Spleen (tissue), 11 donors: ENCODE results near the gene SLC16A10. TPM values are rescaled to one million over a fixed set of nuclear protein-coding genes. Genes with fewer than 3 reads are reported as not detected.
"Not testable (repeated sequence)": the region's sequence is repeated elsewhere in the genome, so short reads cannot be mapped to it uniquely, and the experiment has no call there.

ENCODE experiments used
- DNase-seq: peaks from one replicate; pipeline ENCODE4 v3.0.0-alpha.2; 2020
- H3K27ac ChIP-seq, 8 donors: fragments of 200-600 bp; sonication (generic) in 7 of 8; 1 replicate in 4 of 8; 2 replicates in 4 of 8; pipeline versions ENCODE4 v1.5.0 to v1.8.0; 2016 to 2021; ENCODE audit warnings: inconsistent platforms in 4 of 8, mild to moderate bottlenecking in 4 of 8, moderate library complexity in 1 of 8
- H3K27me3 ChIP-seq, 7 donors: fragments of 200-600 bp; sonication (generic) in 6 of 7; replicated peaks in 1 of 7; 1 replicate in 4 of 7; 2 replicates in 3 of 7; pipeline versions ENCODE4 v1.5.0 to v1.8.0; 2016 to 2021; ENCODE audit warnings: inconsistent platforms in 3 of 7, mild to moderate bottlenecking in 1 of 7
- H3K36me3 ChIP-seq, 6 donors: fragments of 200-600 bp; sonication (generic) in 5 of 6; 1 replicate in 4 of 6; 2 replicates in 2 of 6; pipeline versions ENCODE4 v1.5.0 to v1.8.0; 2016 to 2021; ENCODE audit warnings: inconsistent platforms in 2 of 6
- H3K4me1 ChIP-seq, 6 donors: fragments of 200-600 bp; sonication (generic) in 5 of 6; 1 replicate in 3 of 6; 2 replicates in 3 of 6; pipeline versions ENCODE4 v1.5.0 to v1.8.0; 2016 to 2021; ENCODE audit warnings: inconsistent platforms in 3 of 6
- H3K4me3 ChIP-seq, 8 donors: fragments of 200-600 bp; sonication (generic) in 7 of 8; 1 replicate in 4 of 8; 2 replicates in 4 of 8; pipeline versions ENCODE4 v1.5.0 to v1.8.0; 2016 to 2021; ENCODE audit warnings: inconsistent platforms in 4 of 8, mild to moderate bottlenecking in 4 of 8, moderate library complexity in 2 of 8
- H3K9me3 ChIP-seq, 8 donors: fragments of 200-600 bp; sonication (generic) in 7 of 8; 1 replicate in 4 of 8; 2 replicates in 4 of 8; pipeline versions ENCODE4 v1.5.0 to v1.8.0; 2016 to 2021; ENCODE audit warnings: inconsistent platforms in 4 of 8
- CTCF ChIP-seq, 11 experiments: fragments of 200-600 bp in 7 of 11; fragments of 450-650 bp in 4 of 11; sonication (generic) in 4 of 11; IDR thresholded peaks in 8 of 11; conservative IDR thresholded peaks in 3 of 11; 1 replicate in 7 of 11; 2 replicates in 4 of 11; pipeline versions ENCODE4 v1.4.0 to v1.8.0; 2016 to 2021; ENCODE audit warnings: antibody characterized with exemption in 11 of 11, inconsistent platforms in 4 of 11, mild to moderate bottlenecking in 1 of 11
- POLR2A ChIP-seq, 3 donors: fragments of 450-650 bp; IDR thresholded peaks; one replicate each; pipeline ENCODE4 v1.5.1; 2017; ENCODE audit warnings: antibody characterized with exemption in 3 of 3, mild to moderate bottlenecking in 1 of 3
- POLR2AphosphoS5 ChIP-seq, 3 donors: sonication (generic); formaldehyde crosslinking; IDR thresholded peaks; one replicate each; pipeline ENCODE4 v1.5.1; 2017; ENCODE audit warnings: antibody characterized with exemption in 3 of 3
- WGBS, 5 donors: extraction: QIAGEN DNeasy Blood & Tissue Kit in 3 of 5; methylation state at CpG; one replicate each; pipeline versions ENCODE4 v1.1.5 to v1.1.7; 2013 to 2018; 5-methylcytosine and 5-hydroxymethylcytosine counted together
- intact Hi-C: fragments of 100-400 bp; cut with DNase I; formaldehyde crosslinking; loops from one replicate; pipeline ENCODE4 v1.15.0; 2023; ENCODE audit warnings: low total_unique reads
- polyA plus RNA-seq, 3 donors: library from polyadenylated mRNA; stranded (reverse); fragments of 200-250 nt; gene quantifications; one replicate each; pipeline ENCODE4 v1.2.1, GENCODE V29; 2013
- total RNA-seq, 7 donors: library from RNA; depleted of rRNA in 3 of 7; stranded (reverse); fragments of >200 nt in 3 of 7; fragmentation: NEBNext Ultra II Directional in 4 of 7; extraction: Animal tissue kit (Norgen Biotek cat#: 25700) in 4 of 7; gene quantifications; one replicate each; pipeline versions ENCODE4 v1.1.0 to v1.2.1, GENCODE V29; 2016 to 2021
- donor health status: healthy with polysubstance abuse.
- donor health status: DM: no; HTN: no; CAD: no; lungs with moderate emphysema.
- donor health status: DM: no; HTN: no; CAD: no.
- donor health status: Bipolar disorder and iron deficiency.
- donor health status: healthy.
- donor health status: DM: no; HTN: no; CAD: no.
- donor health status: DM: yes; HTN: yes; CAD: no.

Gene SLC16A10
- total and polyA plus RNA-seq, 10 donors: 0.24 to 19.9 (median 5.6) TPM

- peaks cover 4 to 25% (median 16%) of the 10 kb centered on the region in 6 donors for H3K4me1 ChIP-seq
- 69 to 85% (median 77%) methylated on average over 3 of the region's 3 CpGs for WGBS, 5 donors
- H3K36me3 ChIP-seq: no peaks in the 10 kb centered on the region
- peaks cover 0 to 27% (median 17%) of the 10 kb centered on the region in 7 donors for H3K27me3 ChIP-seq
- TF ChIP-seq POLR2A (IDR thresholded peaks at IDR 0.05) (no peak), CTCF (IDR thresholded peaks at IDR 0.05 in 8 of 11, conservative IDR thresholded peaks at IDR 0.05 in 3 of 11) (no peak), POLR2AphosphoS5 (IDR thresholded peaks at IDR 0.05) (no peak)
- no peaks in the 10 kb centered on the region for H3K9me3 ChIP-seq
- no peak overlapping the region for H3K27ac ChIP-seq
- H3K4me3 ChIP-seq: no peak overlapping the region
- no peak for DNase-seq
- intact Hi-C loops: no loop called here
Observed at GRCh38 chr6:111091987-111092386, 4.7 kb downstream of the SLC16A10 start.

- H3K27me3 ChIP-seq, H3K4me3 ChIP-seq, H3K4me1 ChIP-seq, H3K9me3 ChIP-seq, DNase-seq, H3K27ac ChIP-seq, H3K36me3 ChIP-seq, intact Hi-C loops: not testable (repeated sequence)
- WGBS, 5 donors: 88 to 100% (median 93%) methylated on average over 1 of the region's 1 CpG
Observed at GRCh38 chr6:111095488-111095887, 8.2 kb downstream of the SLC16A10 start.

DNA sequence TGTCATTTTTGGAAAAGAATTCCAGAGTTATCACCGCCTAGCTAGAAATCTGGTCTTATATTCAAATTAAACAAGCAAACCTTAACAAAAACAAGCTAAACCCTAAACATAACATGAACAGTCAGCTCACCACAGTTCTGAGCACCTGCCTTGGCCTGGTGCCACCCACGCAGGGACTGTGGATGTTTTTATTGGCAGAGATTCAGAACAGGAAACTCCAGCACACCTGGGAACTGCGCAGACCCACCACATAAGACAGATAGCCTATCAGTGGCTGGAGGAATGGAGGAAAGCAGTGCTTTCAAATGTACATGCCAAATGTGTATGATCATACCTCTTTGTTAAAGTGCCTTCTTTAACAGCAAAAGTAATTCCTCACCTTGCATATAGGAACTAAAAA, 8.9 kb downstream of the SLC16A10 start:
- no peaks in the 10 kb centered on the region for H3K36me3 ChIP-seq
- TF ChIP-seq POLR2A (IDR thresholded peaks at IDR 0.05) (no peak), CTCF (IDR thresholded peaks at IDR 0.05 in 8 of 11, conservative IDR thresholded peaks at IDR 0.05 in 3 of 11) (no peak), POLR2AphosphoS5 (IDR thresholded peaks at IDR 0.05) (no peak)
- WGBS, 5 donors: 47 to 69% (median 59%) methylated on average over 3 of the region's 3 CpGs
- peaks cover 0 to under 1% (median 0%) of the 10 kb centered on the region in 7 donors for H3K27me3 ChIP-seq
- intact Hi-C loops: no loop called here
- no peak for DNase-seq
- H3K9me3 ChIP-seq: no peaks in the 10 kb centered on the region
- no peak overlapping the region for H3K27ac ChIP-seq
- no peak overlapping the region for H3K4me3 ChIP-seq
- no peaks in the 10 kb centered on the region for H3K4me1 ChIP-seq

GRCh38 chr6:111098597-111098996, 11.3 kb downstream of the SLC16A10 start:
- Histone ChIP-seq H3K27ac (no peak overlapping the region), H3K36me3 (no peaks in the 10 kb centered on the region), H3K9me3 (no peaks in the 10 kb centered on the region), H3K4me1 (no peaks in the 10 kb centered on the region), H3K27me3 (no peaks in the 10 kb centered on the region), H3K4me3 (no peak overlapping the region)
- no peak for DNase-seq
- 54 to 70% (median 67%) methylated on average over 2 of the region's 2 CpGs for WGBS, 5 donors
- TF ChIP-seq POLR2A (IDR thresholded peaks at IDR 0.05): no peak
- TF ChIP-seq CTCF (IDR thresholded peaks at IDR 0.05 in 8 of 11, conservative IDR thresholded peaks at IDR 0.05 in 3 of 11): no peak
- TF ChIP-seq POLR2AphosphoS5 (IDR thresholded peaks at IDR 0.05): no peak
- intact Hi-C loops: no loop called here

GRCh38 chr6:111101987-111102386, 14.7 kb downstream of the SLC16A10 start:
- TF ChIP-seq POLR2AphosphoS5 (IDR thresholded peaks at IDR 0.05) (no peak), CTCF (IDR thresholded peaks at IDR 0.05 in 8 of 11, conservative IDR thresholded peaks at IDR 0.05 in 3 of 11) (no peak), POLR2A (IDR thresholded peaks at IDR 0.05) (no peak)
- WGBS, 5 donors: 88 to 94% (median 91%) methylated on average over 3 of the region's 3 CpGs
- H3K36me3 ChIP-seq: no peaks in the 10 kb centered on the region
- intact Hi-C loops: no loop called here
- no peaks in the 10 kb centered on the region for H3K27me3 ChIP-seq
- H3K27ac ChIP-seq: no peak overlapping the region
- no peak overlapping the region for H3K4me3 ChIP-seq
- H3K9me3 ChIP-seq: no peaks in the 10 kb centered on the region
- DNase-seq: no peak
- no peaks in the 10 kb centered on the region for H3K4me1 ChIP-seq
